Measurements from ENCODE around the gene ANO2. TPM values are rescaled to one million over a fixed set of nuclear protein-coding genes. Genes with fewer than 3 reads are reported as not detected.

The ANO2 gene
- total RNA-seq, 4 donors from 2014 or later, result 2.0 to 9.8 (median 4.9) TPM

DNA sequence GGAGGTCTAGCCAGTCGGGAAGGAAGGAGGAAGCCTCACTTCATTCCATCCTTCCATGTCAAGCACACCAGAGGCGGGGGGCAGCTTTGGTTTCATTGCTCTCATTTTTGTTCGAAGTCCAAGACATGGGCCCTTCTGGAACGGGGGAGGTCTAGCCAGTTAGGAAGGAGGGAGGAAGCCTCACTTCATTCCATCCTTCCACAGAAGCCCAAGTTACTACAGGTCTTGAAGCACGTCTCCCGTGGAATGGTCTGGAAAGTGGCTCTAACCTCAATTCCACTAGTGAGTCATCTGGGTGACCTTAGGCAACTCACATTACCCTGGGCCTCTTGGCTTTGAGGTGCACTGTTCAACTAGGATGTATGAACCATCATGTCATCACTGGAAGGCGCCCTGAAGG lies 356.9 kb downstream of the ANO2 start:
- intact Hi-C loops (cut with DNase I; ENCODE audit: low total_unique reads), result no loop called here
- H3K27me3 ChIP-seq, result no peaks in the 10 kb centered on the region
- ATAC-seq (no peak), DNase-seq (no peak)
- in situ Hi-C loops (cut with MboI; ENCODE audit: low sequenced_read_pairs in 4 of 4), result no loop called here
- peaks cover 0 to 12% of the 10 kb centered on the region in 2 donors for H3K4me1 ChIP-seq
- H3K27ac ChIP-seq, result no peak overlapping the region
- TF ChIP-seq POLR2A (IDR thresholded peaks at IDR 0.05), result no peak
- TF ChIP-seq, protein P1, sequence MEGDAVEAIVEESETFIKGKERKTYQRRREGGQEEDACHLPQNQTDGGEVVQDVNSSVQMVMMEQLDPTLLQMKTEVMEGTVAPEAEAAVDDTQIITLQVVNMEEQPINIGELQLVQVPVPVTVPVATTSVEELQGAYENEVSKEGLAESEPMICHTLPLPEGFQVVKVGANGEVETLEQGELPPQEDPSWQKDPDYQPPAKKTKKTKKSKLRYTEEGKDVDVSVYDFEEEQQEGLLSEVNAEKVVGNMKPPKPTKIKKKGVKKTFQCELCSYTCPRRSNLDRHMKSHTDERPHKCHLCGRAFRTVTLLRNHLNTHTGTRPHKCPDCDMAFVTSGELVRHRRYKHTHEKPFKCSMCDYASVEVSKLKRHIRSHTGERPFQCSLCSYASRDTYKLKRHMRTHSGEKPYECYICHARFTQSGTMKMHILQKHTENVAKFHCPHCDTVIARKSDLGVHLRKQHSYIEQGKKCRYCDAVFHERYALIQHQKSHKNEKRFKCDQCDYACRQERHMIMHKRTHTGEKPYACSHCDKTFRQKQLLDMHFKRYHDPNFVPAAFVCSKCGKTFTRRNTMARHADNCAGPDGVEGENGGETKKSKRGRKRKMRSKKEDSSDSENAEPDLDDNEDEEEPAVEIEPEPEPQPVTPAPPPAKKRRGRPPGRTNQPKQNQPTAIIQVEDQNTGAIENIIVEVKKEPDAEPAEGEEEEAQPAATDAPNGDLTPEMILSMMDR (IDR thresholded peaks at IDR 0.05 in 4 of 5, conservative IDR thresholded peaks at IDR 0.05 in 1 of 5), result no peak
- H3K9me3 ChIP-seq, result no peaks in the 10 kb centered on the region
- H3K4me3 ChIP-seq, result no peak overlapping the region
- no peaks in the 10 kb centered on the region for H3K36me3 ChIP-seq

DNA sequence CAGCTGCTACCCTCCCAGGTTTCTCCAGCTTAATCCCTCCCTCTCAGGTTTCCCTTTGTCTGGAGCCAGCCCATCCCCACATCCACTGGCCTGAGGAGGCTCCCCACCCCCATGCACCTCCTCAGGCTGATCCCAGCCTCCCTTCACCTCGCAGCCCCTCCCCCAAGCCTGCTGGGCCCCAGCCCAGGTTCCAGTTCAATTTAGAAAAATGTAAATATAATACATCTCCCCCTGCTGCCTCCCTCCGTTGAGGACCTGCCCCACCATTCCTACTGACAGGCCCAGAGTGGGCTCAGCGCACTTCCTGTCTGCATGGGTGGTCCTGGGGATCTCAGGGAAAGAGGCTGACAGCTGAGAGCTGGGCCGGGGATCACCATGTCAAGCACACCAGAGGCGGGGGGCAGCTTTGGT lies 357.3 kb downstream of the ANO2 start:
- intact Hi-C loops (cut with DNase I; ENCODE audit: low total_unique reads) (no loop called here), in situ Hi-C loops (cut with MboI; ENCODE audit: low sequenced_read_pairs in 4 of 4) (no loop called here)
- TF ChIP-seq POLR2A (IDR thresholded peaks at IDR 0.05), result no peak
- TF ChIP-seq, protein P1 (IDR thresholded peaks at IDR 0.05 in 4 of 5, conservative IDR thresholded peaks at IDR 0.05 in 1 of 5), result no peak

DNA sequence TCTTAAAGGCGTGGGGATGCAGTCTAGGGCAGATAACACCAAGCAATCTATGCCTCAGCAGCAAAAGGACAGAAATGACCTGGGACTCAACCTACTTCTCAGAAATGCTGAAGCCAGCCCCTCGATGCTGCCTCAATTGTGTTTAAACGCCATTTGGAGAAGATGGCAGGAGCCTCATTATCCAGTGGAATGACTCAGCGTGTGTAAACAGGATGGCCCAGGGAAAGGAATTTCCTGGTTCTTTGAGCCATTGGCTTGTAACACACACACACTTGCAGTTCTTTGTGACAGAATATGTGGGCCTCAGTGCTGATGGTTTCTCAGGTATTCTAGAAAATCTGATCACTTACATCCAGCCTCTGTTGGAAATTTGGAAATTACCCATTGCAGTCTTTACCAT lies 358.9 kb downstream of the ANO2 start:
- peaks cover 4 to 23% of the 10 kb centered on the region in 2 donors for H3K4me1 ChIP-seq
- TF ChIP-seq, protein P1 (IDR thresholded peaks at IDR 0.05 in 4 of 5, conservative IDR thresholded peaks at IDR 0.05 in 1 of 5), result no peak
- no peak for TF ChIP-seq POLR2A (IDR thresholded peaks at IDR 0.05)
- no peaks in the 10 kb centered on the region for H3K27me3 ChIP-seq
- intact Hi-C loops (cut with DNase I; ENCODE audit: low total_unique reads) (no loop called here), in situ Hi-C loops (cut with MboI; ENCODE audit: low sequenced_read_pairs in 4 of 4) (no loop called here)
- no peak for DNase-seq
- peak in 1 of 2 donors; percentile 37 for ATAC-seq
- peak overlapping the region in 3 of 4 donors; percentile 39 to 53 (median 45) for H3K27ac ChIP-seq
- H3K4me3 ChIP-seq, result no peak overlapping the region
- no peaks in the 10 kb centered on the region for H3K36me3 ChIP-seq
- H3K9me3 ChIP-seq, result no peaks in the 10 kb centered on the region

More for the DNA sequence above, 357.3 kb downstream of the ANO2 start:
- Histone ChIP-seq H3K9me3 (no peaks in the 10 kb centered on the region), H3K36me3 (no peaks in the 10 kb centered on the region), H3K4me3 (no peak overlapping the region), H3K27ac (no peak overlapping the region), H3K4me1 (peaks cover 0 to 17% of the 10 kb centered on the region in 2 donors), H3K27me3 (no peaks in the 10 kb centered on the region)
- DNase-seq, result no peak
- ATAC-seq, result no peak

GRCh38 chr12:5585178-5585577 lies 359.9 kb downstream of the ANO2 start:
- no peaks in the 10 kb centered on the region for H3K36me3 ChIP-seq
- in situ Hi-C loops (cut with MboI; ENCODE audit: low sequenced_read_pairs in 4 of 4), result no loop called here
- no peak for ATAC-seq

More at GRCh38 chr12:5585178-5585577, 359.9 kb downstream of the ANO2 start:
- Histone ChIP-seq H3K4me3 (no peak overlapping the region), H3K27me3 (no peaks in the 10 kb centered on the region), H3K4me1 (peaks cover 7 to 23% of the 10 kb centered on the region in 2 donors), H3K27ac (peak overlapping the region in 3 of 4 donors; percentile 39 to 53 (median 45)), H3K9me3 (no peaks in the 10 kb centered on the region)
- DNase-seq, result no peak
- no peak for TF ChIP-seq POLR2A (IDR thresholded peaks at IDR 0.05)
- TF ChIP-seq, protein P1 (IDR thresholded peaks at IDR 0.05 in 4 of 5, conservative IDR thresholded peaks at IDR 0.05 in 1 of 5), result no peak
- intact Hi-C loops (cut with DNase I; ENCODE audit: low total_unique reads), result no loop called here
